Measurements from ENCODE around the gene SLC7A1. TPM values are rescaled to one million over a fixed set of nuclear protein-coding genes. Genes with fewer than 3 reads are reported as not detected.
A peak's percentile ranks its signal among the peaks of the same experiment; 100 is the strongest.

SLC7A1 gene
- polyA plus RNA-seq, 1 donor from 2014 or later: 5.7 TPM

- peak overlapping the region in 2 of 3 donors; percentile 12 to 67 for H3K27ac Mint-ChIP-seq
- H3K4me1 Mint-ChIP-seq: peaks cover 15 to 20% (median 16%) of the 10 kb centered on the region in 3 donors
- H3K4me3 Mint-ChIP-seq: peak overlapping the region in 1 of 4 donors; percentile 58
- peaks cover 3% of the 10 kb centered on the region for H3K36me3 Mint-ChIP-seq
- H3K27me3 Mint-ChIP-seq: no peaks in the 10 kb centered on the region
- H3K9me3 Mint-ChIP-seq: no peaks in the 10 kb centered on the region
Measured at GRCh38 chr13:29573190-29573589, 22.3 kb downstream of the SLC7A1 start.

GRCh38 chr13:29572575-29572974 is 22.9 kb downstream of the SLC7A1 start:
- H3K27me3 Mint-ChIP-seq: no peaks in the 10 kb centered on the region
- H3K27ac Mint-ChIP-seq: no peak overlapping the region
- peaks cover 15 to 19% (median 16%) of the 10 kb centered on the region in 3 donors for H3K4me1 Mint-ChIP-seq
- no peak overlapping the region for H3K4me3 Mint-ChIP-seq
- peaks cover 3% of the 10 kb centered on the region for H3K36me3 Mint-ChIP-seq
- H3K9me3 Mint-ChIP-seq: no peaks in the 10 kb centered on the region

- no peaks in the 10 kb centered on the region for H3K9me3 Mint-ChIP-seq
- H3K27ac Mint-ChIP-seq: peak overlapping the region in 1 of 3 donors; percentile 84
- H3K27me3 Mint-ChIP-seq: no peaks in the 10 kb centered on the region
- peaks cover 3% of the 10 kb centered on the region for H3K36me3 Mint-ChIP-seq
- H3K4me3 Mint-ChIP-seq: no peak overlapping the region
- peaks cover 15 to 19% (median 16%) of the 10 kb centered on the region in 3 donors for H3K4me1 Mint-ChIP-seq
Measured at GRCh38 chr13:29571876-29572570, 23.5 kb downstream of the SLC7A1 start.

- H3K27ac Mint-ChIP-seq: peak overlapping the region in 1 of 3 donors; percentile 10
- peaks cover 3% of the 10 kb centered on the region for H3K36me3 Mint-ChIP-seq
- no peaks in the 10 kb centered on the region for H3K27me3 Mint-ChIP-seq
- no peak overlapping the region for H3K4me3 Mint-ChIP-seq
- H3K9me3 Mint-ChIP-seq: no peaks in the 10 kb centered on the region
- peaks cover 18 to 23% (median 21%) of the 10 kb centered on the region in 3 donors for H3K4me1 Mint-ChIP-seq
Measured at GRCh38 chr13:29570051-29570654, 25.3 kb downstream of the SLC7A1 start.

GRCh38 chr13:29569253-29570050 is 26.0 kb downstream of the SLC7A1 start:
- H3K27me3 Mint-ChIP-seq: no peaks in the 10 kb centered on the region
- H3K4me1 Mint-ChIP-seq: peaks cover 19 to 25% (median 24%) of the 10 kb centered on the region in 3 donors
- H3K27ac Mint-ChIP-seq: no peak overlapping the region
- H3K4me3 Mint-ChIP-seq: no peak overlapping the region
- H3K9me3 Mint-ChIP-seq: no peaks in the 10 kb centered on the region
- peaks cover 3% of the 10 kb centered on the region for H3K36me3 Mint-ChIP-seq

- Mint-ChIP-seq H3K4me3 (no peak overlapping the region), H3K27ac (peak overlapping the region in 1 of 3 donors; percentile 37)
Measured at GRCh38 chr13:29568731-29569130, 26.8 kb downstream of the SLC7A1 start.

GRCh38 chr13:29567411-29567810 is 28.1 kb downstream of the SLC7A1 start:
- Mint-ChIP-seq H3K9me3 (no peaks in the 10 kb centered on the region), H3K4me1 (peaks cover 8 to 19% (median 11%) of the 10 kb centered on the region in 3 donors), H3K4me3 (no peak overlapping the region), H3K27ac (no peak overlapping the region), H3K36me3 (peaks cover 3% of the 10 kb centered on the region), H3K27me3 (no peaks in the 10 kb centered on the region)

More at GRCh38 chr13:29568731-29569130, 26.8 kb downstream of the SLC7A1 start:
- Mint-ChIP-seq H3K4me1 (peaks cover 12 to 24% (median 18%) of the 10 kb centered on the region in 3 donors), H3K36me3 (peaks cover 3% of the 10 kb centered on the region), H3K9me3 (no peaks in the 10 kb centered on the region), H3K27me3 (no peaks in the 10 kb centered on the region)

- Mint-ChIP-seq H3K27me3 (no peaks in the 10 kb centered on the region), H3K27ac (no peak overlapping the region), H3K36me3 (peaks cover 3% of the 10 kb centered on the region), H3K4me1 (peaks cover 10 to 21% (median 11%) of the 10 kb centered on the region in 3 donors), H3K4me3 (no peak overlapping the region), H3K9me3 (no peaks in the 10 kb centered on the region)
Measured at GRCh38 chr13:29566206-29566605, 29.3 kb downstream of the SLC7A1 start.

GRCh38 chr13:29564818-29565217 is 30.7 kb downstream of the SLC7A1 start:
- Mint-ChIP-seq H3K36me3 (no peaks in the 10 kb centered on the region), H3K27me3 (no peaks in the 10 kb centered on the region), H3K9me3 (no peaks in the 10 kb centered on the region), H3K4me1 (peaks cover 10 to 20% (median 11%) of the 10 kb centered on the region in 3 donors), H3K4me3 (no peak overlapping the region), H3K27ac (no peak overlapping the region)

- no peaks in the 10 kb centered on the region for H3K27me3 Mint-ChIP-seq
- H3K9me3 Mint-ChIP-seq: no peaks in the 10 kb centered on the region
- H3K4me3 Mint-ChIP-seq: no peak overlapping the region
- H3K4me1 Mint-ChIP-seq: peaks cover 10 to 20% (median 11%) of the 10 kb centered on the region in 3 donors
- H3K36me3 Mint-ChIP-seq: no peaks in the 10 kb centered on the region
- H3K27ac Mint-ChIP-seq: no peak overlapping the region
Measured at GRCh38 chr13:29564373-29564772, 31.1 kb downstream of the SLC7A1 start.

- Mint-ChIP-seq H3K36me3 (no peaks in the 10 kb centered on the region), H3K9me3 (no peaks in the 10 kb centered on the region), H3K4me3 (no peak overlapping the region), H3K27ac (peak overlapping the region in 1 of 3 donors; percentile 50), H3K27me3 (no peaks in the 10 kb centered on the region), H3K4me1 (peaks cover 10 to 20% (median 11%) of the 10 kb centered on the region in 3 donors)
Measured at GRCh38 chr13:29563941-29564340, 31.5 kb downstream of the SLC7A1 start.

GRCh38 chr13:29562786-29563438 is 32.6 kb downstream of the SLC7A1 start:
- Mint-ChIP-seq H3K4me1 (peaks cover 6 to 19% (median 8%) of the 10 kb centered on the region in 3 donors), H3K27ac (no peak overlapping the region), H3K9me3 (no peaks in the 10 kb centered on the region), H3K4me3 (no peak overlapping the region), H3K36me3 (no peaks in the 10 kb centered on the region), H3K27me3 (no peaks in the 10 kb centered on the region)

- H3K27ac Mint-ChIP-seq: no peak overlapping the region
Measured at GRCh38 chr13:29561918-29562317, 33.6 kb downstream of the SLC7A1 start.

GRCh38 chr13:29556742-29557141 is 38.7 kb downstream of the SLC7A1 start:
- H3K9me3 Mint-ChIP-seq: no peaks in the 10 kb centered on the region
- H3K4me1 Mint-ChIP-seq: peaks cover 0 to 6% (median 2%) of the 10 kb centered on the region in 3 donors
- no peaks in the 10 kb centered on the region for H3K27me3 Mint-ChIP-seq
- H3K4me3 Mint-ChIP-seq: no peak overlapping the region
- peaks cover 9% of the 10 kb centered on the region for H3K36me3 Mint-ChIP-seq
- no peak overlapping the region for H3K27ac Mint-ChIP-seq

More at GRCh38 chr13:29561918-29562317, 33.6 kb downstream of the SLC7A1 start:
- H3K4me1 Mint-ChIP-seq: peaks cover 6 to 19% (median 14%) of the 10 kb centered on the region in 3 donors
- no peaks in the 10 kb centered on the region for H3K36me3 Mint-ChIP-seq
- no peaks in the 10 kb centered on the region for H3K27me3 Mint-ChIP-seq
- no peaks in the 10 kb centered on the region for H3K9me3 Mint-ChIP-seq
- no peak overlapping the region for H3K4me3 Mint-ChIP-seq

Measured in IgD-negative memory B cell (primary cell).